GM21360 (cell line): ENCODE measurements around the gene DPYD.
"Not testable (repeated sequence)": the region's sequence is repeated elsewhere in the genome, so short reads cannot be mapped to it uniquely, and the experiment has no call there.

Experiments used
- ATAC-seq: cut with Tn5 transposase; IDR thresholded peaks from one replicate; pipeline ENCODE4 v1.9.1; 2021; ENCODE audit warnings: mild to moderate bottlenecking, moderate library complexity; ENCODE audit not compliant: unreplicated experiment

DPYD gene

GRCh38 chr1:97379387-97380075 is 541.3 kb downstream of the DPYD start:
- no peak for ATAC-seq

GRCh38 chr1:97378596-97378995 is 542.2 kb downstream of the DPYD start:
- no peak for ATAC-seq

DNA sequence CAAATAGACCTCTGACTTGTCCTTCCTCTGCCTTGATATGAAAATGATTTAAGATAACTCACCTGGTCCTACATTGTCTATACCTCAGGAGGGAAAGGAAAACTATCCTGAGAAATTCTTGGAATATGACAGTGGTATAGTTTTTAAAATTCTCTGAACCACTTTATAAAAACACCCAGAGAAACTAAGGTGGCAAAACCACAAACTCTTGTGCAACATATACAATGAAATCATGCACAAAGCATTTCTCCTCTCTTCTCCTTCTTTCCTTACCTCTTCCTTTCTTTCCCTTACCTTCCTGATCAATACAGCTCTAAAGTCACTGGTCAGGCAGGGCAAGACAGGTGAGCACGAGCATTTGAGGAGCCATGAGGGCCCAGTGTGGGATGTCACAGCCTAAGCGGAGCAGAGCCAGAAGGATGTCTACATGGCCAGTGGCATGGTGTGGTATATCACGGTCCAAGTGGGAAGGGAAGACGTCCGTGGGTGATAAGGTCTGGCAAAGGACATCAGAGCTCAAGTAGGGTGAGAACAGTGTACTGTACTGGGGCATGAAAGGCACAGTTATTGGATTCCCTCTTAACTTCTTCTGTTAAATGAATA is 543.3 kb downstream of the DPYD start:
- no peak for ATAC-seq

- no peak for ATAC-seq
These were observed 547.8 kb downstream of the DPYD start for GRCh38 chr1:97373000-97373399.

DNA sequence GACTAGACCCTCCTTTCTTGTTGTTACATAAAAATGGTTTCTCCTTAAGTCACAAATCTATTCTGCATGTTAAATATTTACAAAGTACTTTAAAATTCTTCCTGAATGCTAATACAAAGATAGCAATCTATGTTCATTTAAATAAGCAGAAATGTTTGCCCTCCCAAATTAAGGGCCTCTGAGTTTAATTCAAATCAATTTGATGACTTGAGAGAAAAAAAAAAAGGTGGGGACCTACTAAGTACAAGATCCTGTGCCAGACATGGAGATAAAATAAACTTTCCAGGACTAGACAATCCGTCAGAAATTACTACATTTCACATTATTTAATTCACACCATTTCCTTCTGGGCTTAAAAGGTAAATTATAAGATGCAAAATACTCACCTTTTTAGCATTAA is 548.3 kb downstream of the DPYD start:
- no peak for ATAC-seq

GRCh38 chr1:97368296-97368695 is 552.5 kb downstream of the DPYD start:
- ATAC-seq: no peak

GRCh38 chr1:97366984-97367383 is 553.9 kb downstream of the DPYD start:
- no peak for ATAC-seq

DNA sequence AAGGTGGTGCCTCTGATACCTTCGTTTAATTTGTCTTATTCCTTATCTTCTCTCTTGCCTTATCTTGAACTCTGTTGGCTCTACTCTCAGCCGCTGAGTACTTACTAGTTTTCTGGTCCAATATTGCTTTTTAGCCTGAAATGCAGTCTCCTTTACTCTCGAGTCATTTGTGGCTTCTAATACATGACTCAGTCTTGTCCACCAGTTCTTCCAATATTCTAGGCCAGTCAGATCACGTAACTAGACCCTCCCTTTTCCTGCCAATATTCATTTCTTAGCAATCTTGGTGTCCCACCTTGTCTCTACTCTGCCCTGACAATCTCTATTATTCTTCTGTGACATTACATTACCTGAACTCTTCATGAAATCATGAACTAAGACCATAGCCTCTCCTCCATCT is 555.8 kb downstream of the DPYD start:
- ATAC-seq: no peak

GRCh38 chr1:97364086-97364485 is 556.7 kb downstream of the DPYD start:
- no peak for ATAC-seq

- ATAC-seq: no peak
These were observed 564.5 kb downstream of the DPYD start for GRCh38 chr1:97356309-97356708.

- ATAC-seq: no peak
These were observed 567.9 kb downstream of the DPYD start for GRCh38 chr1:97352936-97353382.

DNA sequence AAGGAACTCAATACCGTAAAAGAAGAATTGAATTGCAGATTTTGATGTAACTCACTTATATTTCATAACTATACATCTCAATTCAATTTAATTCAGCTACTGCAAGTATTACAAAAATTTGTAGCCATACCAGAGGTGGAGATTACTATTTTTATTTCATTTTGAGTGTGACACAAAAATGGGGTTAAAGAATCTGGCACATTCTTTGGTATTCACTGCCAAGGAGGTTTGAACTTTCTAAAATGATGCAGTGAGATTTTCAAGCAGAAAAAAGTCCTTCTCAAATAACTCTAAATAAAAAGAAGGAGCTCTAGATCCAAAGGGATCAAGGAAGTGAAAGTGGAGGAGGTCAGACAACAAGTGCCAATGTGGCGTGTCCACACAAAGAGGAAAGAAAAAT is 569.0 kb downstream of the DPYD start:
- no peak for ATAC-seq

- no peak for ATAC-seq
These were observed 570.2 kb downstream of the DPYD start for GRCh38 chr1:97350662-97351061.

GRCh38 chr1:97350241-97350640 is 570.6 kb downstream of the DPYD start:
- no peak for ATAC-seq

GRCh38 chr1:97349794-97350193 is 571.0 kb downstream of the DPYD start:
- not testable (repeated sequence) for ATAC-seq

GRCh38 chr1:97348599-97349265 is 572.1 kb downstream of the DPYD start:
- no peak for ATAC-seq

DNA sequence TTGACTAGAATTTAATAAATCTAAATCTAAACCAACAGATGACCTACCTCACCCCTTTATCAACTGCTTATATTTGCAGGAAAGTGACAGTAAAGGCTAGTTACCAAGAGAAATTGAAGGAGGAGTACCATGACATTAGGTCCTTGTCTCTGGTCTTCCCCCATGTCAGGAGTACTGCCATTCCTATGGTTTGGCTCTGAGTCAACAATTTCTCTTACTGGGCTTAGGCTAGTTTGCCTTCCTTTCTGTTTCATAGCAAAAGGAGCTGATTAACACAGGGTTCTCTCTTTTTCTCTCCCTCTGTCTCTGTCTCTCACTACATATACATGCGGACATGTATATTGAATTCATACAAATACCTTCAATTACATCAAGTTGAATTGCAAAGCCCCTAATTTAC is 579.9 kb downstream of the DPYD start:
- no peak for ATAC-seq

- no peak for ATAC-seq
These were observed 582.5 kb downstream of the DPYD start for GRCh38 chr1:97338347-97338746.

DNA sequence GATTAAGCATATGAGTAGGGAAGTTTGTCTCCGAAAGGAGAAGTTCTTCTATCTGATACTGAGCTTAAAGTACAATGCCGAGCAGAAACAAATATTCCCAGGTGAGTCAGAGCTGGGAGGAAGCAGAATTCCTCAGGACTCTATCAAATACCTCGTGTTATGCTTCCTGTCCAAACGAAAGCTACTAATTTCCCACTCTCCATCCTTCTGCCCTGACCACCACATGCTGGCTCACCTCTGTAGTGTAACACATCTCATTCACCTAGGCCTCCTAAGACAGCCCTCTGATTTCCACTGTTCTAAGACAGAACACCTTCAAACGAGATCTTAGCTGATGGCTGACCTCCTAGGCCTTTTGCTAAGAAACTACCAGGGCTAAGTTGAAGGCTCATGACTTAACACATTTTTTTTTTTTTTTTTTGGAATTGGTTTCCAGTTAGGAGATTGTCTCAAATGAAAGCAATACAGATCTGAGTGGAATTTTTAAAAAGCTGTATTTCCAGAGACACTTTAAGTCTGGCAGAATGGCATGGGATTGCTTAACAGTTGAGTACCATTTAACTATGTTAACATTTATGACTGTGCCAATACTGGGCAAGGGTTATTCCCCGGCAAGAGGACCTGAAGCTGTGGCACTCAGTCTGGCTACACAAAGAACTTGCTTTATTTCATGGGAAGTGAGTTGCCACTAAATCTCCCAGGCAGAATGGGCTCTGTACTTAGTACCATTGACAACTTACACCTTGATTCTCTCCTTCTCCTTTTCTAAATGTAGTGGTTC is 583.4 kb downstream of the DPYD start:
- no peak for ATAC-seq

DNA sequence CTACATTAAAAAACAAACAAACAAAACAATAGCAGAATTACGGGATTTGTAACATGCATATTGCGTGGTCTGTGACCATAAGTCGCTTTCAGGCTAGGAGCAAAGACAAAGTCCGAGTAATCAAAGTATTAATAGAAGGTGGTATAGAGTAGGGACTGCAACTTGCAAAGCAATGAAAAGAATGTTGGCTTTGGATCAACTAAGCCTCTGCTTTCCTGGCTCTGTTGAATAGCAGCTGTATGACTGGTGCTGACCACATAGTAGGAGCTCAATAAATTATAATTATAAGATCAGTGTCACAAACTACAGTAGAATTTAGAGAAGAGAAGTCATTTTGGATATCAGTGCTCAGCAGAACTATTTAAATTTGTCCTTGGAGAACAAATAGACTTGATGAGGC is 586.4 kb downstream of the DPYD start:
- no peak for ATAC-seq

GRCh38 chr1:97332716-97333115 is 588.1 kb downstream of the DPYD start:
- no peak for ATAC-seq
